HAP-1 (cell line): Measurements from ENCODE around the gene POSTN.
A peak's percentile ranks its signal among the peaks of the same experiment; 100 is the strongest.

ENCODE experiments used
- DNase-seq, 2 experiments: peaks; one replicate each; pipeline ENCODE4 v3.0.0-alpha.2; 2016 to 2020; ENCODE audit warnings: low spot score in 2 of 2
- H3K27me3 ChIP-seq: fragments of 250-450 bp; sonication (Bioruptor Pico); 2 replicates; pipeline ENCODE4 v1.5.1; 2020; ENCODE audit warnings: low read depth, mild to moderate bottlenecking, moderate library complexity
- H3K36me3 ChIP-seq: fragments of 250-450 bp; sonication (Bioruptor Pico); replicated peaks from 2 replicates; pipeline ENCODE4 v1.5.1; 2020; ENCODE audit warnings: mild to moderate bottlenecking
- H3K4me1 ChIP-seq: fragments of 250-450 bp; sonication (Bioruptor Pico); 2 replicates; pipeline ENCODE4 v1.5.1; 2020; ENCODE audit warnings: mild to moderate bottlenecking
- H3K4me3 ChIP-seq: fragments of 250-450 bp; sonication (Bioruptor Pico); 2 replicates; pipeline ENCODE4 v1.5.1; 2020; ENCODE audit warnings: mild to moderate bottlenecking, moderate library complexity
- H3K9me3 ChIP-seq: fragments of 250-450 bp; sonication (Bioruptor Pico); 2 replicates; pipeline ENCODE4 v1.5.1; 2020; ENCODE audit warnings: mild to moderate bottlenecking, moderate library complexity
- in situ Hi-C: fragments of 300-500 bp; cut with MboI; formaldehyde crosslinking; loops from 3 replicates; pipeline ENCODE4 v1.14.3; 2020; ENCODE audit warnings: low sequenced_read_pairs, inconsistent platforms, mixed read lengths

Gene POSTN

GRCh38 chr13:37598597-37598996 is at the start of gene POSTN:
Gene POSTN, minus strand, starts transcription at chr13:37598768. Its CDS starts 42 bp downstream, at chr13:37598726.
- H3K36me3 ChIP-seq: no peaks in the 10 kb centered on the region
- no peak within 1 kb of the TSS for H3K4me3 ChIP-seq
- DNase-seq: peak in 1 of 2 experiments; percentile 12
- H3K9me3 ChIP-seq: no peaks in the 10 kb centered on the region
- in situ Hi-C loops: no loop called here
- peaks cover under 1% of the 10 kb centered on the region; the same call in 1 of the 2 replicates for H3K27me3 ChIP-seq
- peaks cover 39% of the 10 kb centered on the region for H3K4me1 ChIP-seq

GRCh38 chr13:37647031-37647650 is 48.6 kb upstream of the POSTN start:
- Histone ChIP-seq H3K27me3 (no peaks in the 10 kb centered on the region), H3K9me3 (no peaks in the 10 kb centered on the region), H3K4me1 (no peaks in the 10 kb centered on the region), H3K4me3 (no peak overlapping the region), H3K36me3 (no peaks in the 10 kb centered on the region)
- DNase-seq: no peak
- in situ Hi-C loops: no loop called here

GRCh38 chr13:37646531-37646930 is 48.0 kb upstream of the POSTN start:
- no peak for DNase-seq
- Histone ChIP-seq H3K4me3 (no peak overlapping the region), H3K4me1 (no peaks in the 10 kb centered on the region), H3K9me3 (no peaks in the 10 kb centered on the region), H3K27me3 (no peaks in the 10 kb centered on the region), H3K36me3 (no peaks in the 10 kb centered on the region)
- in situ Hi-C loops: no loop called here

- DNase-seq: no peak
- Histone ChIP-seq H3K9me3 (no peaks in the 10 kb centered on the region), H3K27me3 (no peaks in the 10 kb centered on the region), H3K36me3 (no peaks in the 10 kb centered on the region), H3K4me3 (no peak overlapping the region), H3K4me1 (no peaks in the 10 kb centered on the region)
- in situ Hi-C loops: no loop called here
Measured at GRCh38 chr13:37645181-37645740, 46.7 kb upstream of the POSTN start.

GRCh38 chr13:37641391-37641790 is 42.8 kb upstream of the POSTN start:
- in situ Hi-C loops: no loop called here
- Histone ChIP-seq H3K4me3 (no peak overlapping the region), H3K27me3 (no peaks in the 10 kb centered on the region), H3K4me1 (no peaks in the 10 kb centered on the region), H3K9me3 (no peaks in the 10 kb centered on the region), H3K36me3 (no peaks in the 10 kb centered on the region)
- no peak for DNase-seq

GRCh38 chr13:37640499-37640898 is 41.9 kb upstream of the POSTN start:
- DNase-seq: peak; percentile 15 to 25
- in situ Hi-C loops: no loop called here

GRCh38 chr13:37636701-37637100 is 38.1 kb upstream of the POSTN start:
- Histone ChIP-seq H3K27me3 (no peaks in the 10 kb centered on the region), H3K9me3 (no peaks in the 10 kb centered on the region), H3K36me3 (no peaks in the 10 kb centered on the region), H3K4me3 (no peak overlapping the region), H3K4me1 (no peaks in the 10 kb centered on the region)
- DNase-seq: no peak
- in situ Hi-C loops: no loop called here

More at GRCh38 chr13:37640499-37640898, 41.9 kb upstream of the POSTN start:
- no peaks in the 10 kb centered on the region for H3K27me3 ChIP-seq
- H3K4me1 ChIP-seq: no peaks in the 10 kb centered on the region
- H3K9me3 ChIP-seq: no peaks in the 10 kb centered on the region
- no peaks in the 10 kb centered on the region for H3K36me3 ChIP-seq
- H3K4me3 ChIP-seq: no peak overlapping the region

- DNase-seq: no peak
- Histone ChIP-seq H3K9me3 (no peaks in the 10 kb centered on the region), H3K4me1 (no peaks in the 10 kb centered on the region), H3K4me3 (no peak overlapping the region), H3K27me3 (no peaks in the 10 kb centered on the region), H3K36me3 (no peaks in the 10 kb centered on the region)
- in situ Hi-C loops: no loop called here
Measured at GRCh38 chr13:37632294-37632693, 33.7 kb upstream of the POSTN start.

GRCh38 chr13:37627428-37627827 is 28.9 kb upstream of the POSTN start:
- Histone ChIP-seq H3K9me3 (no peaks in the 10 kb centered on the region), H3K36me3 (no peaks in the 10 kb centered on the region), H3K4me3 (no peak overlapping the region), H3K27me3 (no peaks in the 10 kb centered on the region), H3K4me1 (no peaks in the 10 kb centered on the region)
- in situ Hi-C loops: no loop called here
- DNase-seq: no peak

GRCh38 chr13:37621811-37622361 is 23.3 kb upstream of the POSTN start:
- Histone ChIP-seq H3K4me1 (no peaks in the 10 kb centered on the region; the same call in 1 of the 2 replicates), H3K36me3 (no peaks in the 10 kb centered on the region), H3K4me3 (no peak overlapping the region), H3K9me3 (no peaks in the 10 kb centered on the region), H3K27me3 (no peaks in the 10 kb centered on the region)
- DNase-seq: no peak
- in situ Hi-C loops: loop anchor here (25.0 kb wide), 1 partner anchor 535 kb away; no protein-coding TSS in a partner anchor

GRCh38 chr13:37618554-37618953 is 20.0 kb upstream of the POSTN start:
- Histone ChIP-seq H3K4me1 (no peaks in the 10 kb centered on the region; the same call in 1 of the 2 replicates), H3K27me3 (no peaks in the 10 kb centered on the region), H3K9me3 (no peaks in the 10 kb centered on the region), H3K4me3 (no peak overlapping the region), H3K36me3 (no peaks in the 10 kb centered on the region)
- in situ Hi-C loops: loop anchor here (25.0 kb wide), 1 partner anchor 531 kb away; no protein-coding TSS in a partner anchor
- no peak for DNase-seq

- Histone ChIP-seq H3K9me3 (no peaks in the 10 kb centered on the region), H3K36me3 (no peaks in the 10 kb centered on the region), H3K27me3 (no peaks in the 10 kb centered on the region), H3K4me1 (no peaks in the 10 kb centered on the region; the same call in 1 of the 2 replicates), H3K4me3 (no peak overlapping the region)
- DNase-seq: no peak
- in situ Hi-C loops: loop anchor here (25.0 kb wide), 1 partner anchor 530 kb away; no protein-coding TSS in a partner anchor
Measured at GRCh38 chr13:37617173-37617572, 18.6 kb upstream of the POSTN start.

- in situ Hi-C loops: loop anchor here (25.0 kb wide), 1 partner anchor 529 kb away; no protein-coding TSS in a partner anchor
- H3K4me3 ChIP-seq: no peak overlapping the region
- DNase-seq: no peak
Measured at GRCh38 chr13:37616131-37616530, 17.6 kb upstream of the POSTN start.

GRCh38 chr13:37615276-37615675 is 16.7 kb upstream of the POSTN start:
- DNase-seq: no peak
- no peaks in the 10 kb centered on the region for H3K9me3 ChIP-seq
- no peak overlapping the region for H3K4me3 ChIP-seq
- H3K4me1 ChIP-seq: no peaks in the 10 kb centered on the region; the same call in 1 of the 2 replicates
- no peaks in the 10 kb centered on the region for H3K27me3 ChIP-seq
- H3K36me3 ChIP-seq: no peaks in the 10 kb centered on the region
- in situ Hi-C loops: loop anchor here (25.0 kb wide), 1 partner anchor 528 kb away; no protein-coding TSS in a partner anchor

More at GRCh38 chr13:37616131-37616530, 17.6 kb upstream of the POSTN start:
- Histone ChIP-seq H3K36me3 (no peaks in the 10 kb centered on the region), H3K4me1 (no peaks in the 10 kb centered on the region; the same call in 1 of the 2 replicates), H3K9me3 (no peaks in the 10 kb centered on the region), H3K27me3 (no peaks in the 10 kb centered on the region)
